GM19455 (cell line): ENCODE results near the gene CCDC110.

ENCODE experiments used
- ATAC-seq: cut with Tn5 transposase; IDR thresholded peaks from one replicate; pipeline ENCODE4 v1.9.1; 2021; ENCODE audit not compliant: unreplicated experiment

CCDC110 gene

GRCh38 chr4:185473247-185473646 is 1.7 kb upstream of the CCDC110 start:
- no peak for ATAC-seq

GRCh38 chr4:185472103-185472542 is 590 bp upstream of the CCDC110 start:
- ATAC-seq = no peak

GRCh38 chr4:185470501-185471195 is 885 bp downstream of the CCDC110 start:
- peak; percentile 10 for ATAC-seq

- no peak for ATAC-seq
Measured at GRCh38 chr4:185469580-185470154, 1.9 kb downstream of the CCDC110 start.

- ATAC-seq = no peak
Measured at GRCh38 chr4:185468999-185469398, 2.5 kb downstream of the CCDC110 start.

GRCh38 chr4:185467991-185468390 is 3.5 kb downstream of the CCDC110 start:
- no peak for ATAC-seq

- no peak for ATAC-seq
Measured at GRCh38 chr4:185467101-185467500, 4.4 kb downstream of the CCDC110 start.

- ATAC-seq = no peak
Measured at GRCh38 chr4:185465707-185466106, 5.8 kb downstream of the CCDC110 start.

GRCh38 chr4:185464887-185465286 is 6.6 kb downstream of the CCDC110 start:
- no peak for ATAC-seq

- ATAC-seq = no peak
Measured at GRCh38 chr4:185464183-185464582, 7.3 kb downstream of the CCDC110 start.

- ATAC-seq = no peak
Measured at GRCh38 chr4:185463541-185463940, 8.0 kb downstream of the CCDC110 start.

- ATAC-seq = no peak
Measured at GRCh38 chr4:185461565-185461964, 10.0 kb downstream of the CCDC110 start.

GRCh38 chr4:185457136-185457535 is 14.4 kb downstream of the CCDC110 start:
- no peak for ATAC-seq

GRCh38 chr4:185456131-185456530 is 15.4 kb downstream of the CCDC110 start:
- ATAC-seq = no peak

GRCh38 chr4:185445209-185445608 is 26.3 kb downstream of the CCDC110 start:
- no peak for ATAC-seq

GRCh38 chr4:185441479-185441878 is 30.1 kb downstream of the CCDC110 start:
- no peak for ATAC-seq

- ATAC-seq = no peak
Measured at GRCh38 chr4:185437809-185438208, 33.7 kb downstream of the CCDC110 start.

GRCh38 chr4:185435466-185435865 is 36.1 kb downstream of the CCDC110 start:
- ATAC-seq = no peak

- no peak for ATAC-seq
Measured at GRCh38 chr4:185429660-185430059, 41.9 kb downstream of the CCDC110 start.

- no peak for ATAC-seq
Measured at GRCh38 chr4:185426960-185427688, 44.4 kb downstream of the CCDC110 start.

GRCh38 chr4:185425647-185426352 is 45.7 kb downstream of the CCDC110 start, which contains the start of gene UFSP2:
Gene UFSP2, minus strand, starts transcription at chr4:185425964. Its CDS starts 96 bp downstream, at chr4:185425868.
- peak; percentile 95 for ATAC-seq
